ENCODE results near the gene CCK. TPM values are rescaled to one million over a fixed set of nuclear protein-coding genes. Genes with fewer than 3 reads are reported as not detected.
A peak's percentile ranks its signal among the peaks of the same experiment; 100 is the strongest.

CCK gene, protein sequence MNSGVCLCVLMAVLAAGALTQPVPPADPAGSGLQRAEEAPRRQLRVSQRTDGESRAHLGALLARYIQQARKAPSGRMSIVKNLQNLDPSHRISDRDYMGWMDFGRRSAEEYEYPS
- not detected for polyA plus RNA-seq (2013, experiment 1 of 2)
- not detected for polyA plus RNA-seq (2013, experiment 2 of 2)

DNA sequence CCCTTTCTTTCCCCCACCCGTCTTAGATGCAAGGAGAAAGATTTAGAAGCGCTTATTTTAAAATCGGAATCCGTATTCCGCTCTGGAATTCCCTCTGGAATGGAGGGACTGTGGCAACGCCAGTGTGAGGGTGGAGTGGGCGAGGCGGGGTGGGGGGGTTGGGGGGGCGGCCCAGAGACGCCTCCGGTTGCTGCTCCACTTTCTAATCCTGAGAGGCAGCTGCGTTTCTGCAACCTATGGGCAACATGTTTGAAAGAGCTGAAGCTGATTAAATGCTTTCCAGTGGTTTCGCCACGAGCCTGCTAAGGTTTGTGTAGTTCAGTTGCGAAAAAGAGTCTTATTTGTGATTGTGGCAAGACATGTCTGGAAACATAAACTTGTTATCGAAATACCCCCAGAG lies at the start of gene CCK:
Gene CCK (minus strand): TSS at position 101 of the 400 bp plus-strand sequence. CDS start 2,555 bp downstream, outside the sequence.
- H2BK15ac ChIP-seq (ENCODE audit: low read depth, poor library complexity, severe bottlenecking): no peak within 1 kb of the TSS
- H3K18ac ChIP-seq (ENCODE audit: low read depth in 1 of 2, low read length in 2 of 2): no peak within 1 kb of the TSS
- no peak within 1 kb of the TSS for H3K4ac ChIP-seq (ENCODE audit: low read depth in 1 of 2, low read length in 2 of 2)
- no peaks in the 10 kb centered on the region for H3K79me1 ChIP-seq (replicated peaks; ENCODE audit: low read length, poor library complexity, severe bottlenecking)
- H3K27me3 ChIP-seq (ENCODE audit: control insufficient read depth in 1 of 2, insufficient read depth in 1 of 2, low read length in 2 of 2): peaks cover 48 to 66% of the 10 kb centered on the region in 2 experiments
- H3K4me2 ChIP-seq (ENCODE audit: low read length, poor library complexity, severe bottlenecking): no peak within 1 kb of the TSS
- H3K36me3 ChIP-seq (ENCODE audit: control insufficient read depth in 1 of 2, insufficient read depth in 2 of 2, low read depth in 1 of 2, low read length in 2 of 2): no peaks in the 10 kb centered on the region
- no peak for DNase-seq
- no peak within 1 kb of the TSS for H4K91ac ChIP-seq (ENCODE audit: low read length)
- no peak within 1 kb of the TSS for H2BK120ac ChIP-seq (ENCODE audit: low read depth, low read length)
- H3K4me1 ChIP-seq (ENCODE audit: control insufficient read depth, insufficient read depth, low read depth, low read length): peaks cover 6% of the 10 kb centered on the region
- no peak within 1 kb of the TSS for H2AFZ ChIP-seq (ENCODE audit: low read depth, low read length)
- H4K8ac ChIP-seq (ENCODE audit: low read length): peak within 1 kb of the TSS; percentile 13
- no peak within 1 kb of the TSS for H3K27ac ChIP-seq (ENCODE audit: low read length, poor library complexity, severe bottlenecking)
- H3K9me3 ChIP-seq (ENCODE audit: control insufficient read depth, low read length): peaks cover 1% of the 10 kb centered on the region
- H2AK5ac ChIP-seq (ENCODE audit: low read length, severe bottlenecking): no peak within 1 kb of the TSS
- no peak within 1 kb of the TSS for H3K14ac ChIP-seq (ENCODE audit: low read length in 2 of 2)
- H3K4me3 ChIP-seq (ENCODE audit: insufficient read depth in 1 of 2, low read depth in 1 of 2, low read length in 2 of 2): no peak within 1 kb of the TSS
- H2BK12ac ChIP-seq (ENCODE audit: low read length in 2 of 2): no peak within 1 kb of the TSS
- peak within 1 kb of the TSS; percentile 18 for H3K9ac ChIP-seq (ENCODE audit: low read length)
- H3K23ac ChIP-seq (ENCODE audit: low read length in 2 of 2): no peak within 1 kb of the TSS
- 77% methylated on average over 15 of the region's 16 CpGs for WGBS
- peak within 1 kb of the TSS; percentile 3 for H2BK5ac ChIP-seq (ENCODE audit: low read depth, low read length, poor library complexity, severe bottlenecking)

GRCh38 chr3:42314411-42314810 lies 48.4 kb upstream of the CCK start:
- Histone ChIP-seq H2BK12ac (ENCODE audit: low read length in 2 of 2) (no peak overlapping the region), H3K36me3 (ENCODE audit: control insufficient read depth in 1 of 2, insufficient read depth in 2 of 2, low read depth in 1 of 2, low read length in 2 of 2) (no peaks in the 10 kb centered on the region), H2BK15ac (ENCODE audit: low read depth, poor library complexity, severe bottlenecking) (no peak overlapping the region), H3K23ac (ENCODE audit: low read length in 2 of 2) (no peak overlapping the region), H3K4me3 (ENCODE audit: insufficient read depth in 1 of 2, low read depth in 1 of 2, low read length in 2 of 2) (no peak overlapping the region), H3K4me2 (ENCODE audit: low read length, poor library complexity, severe bottlenecking) (no peak overlapping the region), H4K91ac (ENCODE audit: low read length) (no peak overlapping the region), H3K79me1 (replicated peaks; ENCODE audit: low read length, poor library complexity, severe bottlenecking) (no peaks in the 10 kb centered on the region), H3K9me3 (ENCODE audit: control insufficient read depth, low read length) (peaks cover 31% of the 10 kb centered on the region), H2AK5ac (ENCODE audit: low read length, severe bottlenecking) (no peak overlapping the region), H2BK5ac (ENCODE audit: low read depth, low read length, poor library complexity, severe bottlenecking) (no peak overlapping the region), H2AFZ (ENCODE audit: low read depth, low read length) (no peak overlapping the region), H2BK120ac (ENCODE audit: low read depth, low read length) (no peak overlapping the region), H3K9ac (ENCODE audit: low read length) (no peak overlapping the region), H3K27me3 (ENCODE audit: control insufficient read depth in 1 of 2, insufficient read depth in 1 of 2, low read length in 2 of 2) (no peaks in the 10 kb centered on the region), H3K4me1 (ENCODE audit: control insufficient read depth, insufficient read depth, low read depth, low read length) (no peaks in the 10 kb centered on the region), H3K14ac (ENCODE audit: low read length in 2 of 2) (no peak overlapping the region), H3K27ac (ENCODE audit: low read length, poor library complexity, severe bottlenecking) (no peak overlapping the region), H3K4ac (ENCODE audit: low read depth in 1 of 2, low read length in 2 of 2) (no peak overlapping the region), H3K18ac (ENCODE audit: low read depth in 1 of 2, low read length in 2 of 2) (no peak overlapping the region), H4K8ac (ENCODE audit: low read length) (no peak overlapping the region)
- DNase-seq: no peak
- WGBS: 31% methylated on average over 2 of the region's 2 CpGs

GRCh38 chr3:42308651-42309050 lies 42.7 kb upstream of the CCK start:
- Histone ChIP-seq H3K18ac (ENCODE audit: low read depth in 1 of 2, low read length in 2 of 2) (no peak overlapping the region), H3K27me3 (ENCODE audit: control insufficient read depth in 1 of 2, insufficient read depth in 1 of 2, low read length in 2 of 2) (peaks cover 0 to 13% of the 10 kb centered on the region in 2 experiments), H2AFZ (ENCODE audit: low read depth, low read length) (no peak overlapping the region), H2BK12ac (ENCODE audit: low read length in 2 of 2) (no peak overlapping the region), H2BK15ac (ENCODE audit: low read depth, poor library complexity, severe bottlenecking) (no peak overlapping the region), H3K14ac (ENCODE audit: low read length in 2 of 2) (no peak overlapping the region), H2AK5ac (ENCODE audit: low read length, severe bottlenecking) (no peak overlapping the region), H3K27ac (ENCODE audit: low read length, poor library complexity, severe bottlenecking) (no peak overlapping the region), H3K79me1 (replicated peaks; ENCODE audit: low read length, poor library complexity, severe bottlenecking) (no peaks in the 10 kb centered on the region), H3K9me3 (ENCODE audit: control insufficient read depth, low read length) (peaks cover 5% of the 10 kb centered on the region), H3K4ac (ENCODE audit: low read depth in 1 of 2, low read length in 2 of 2) (no peak overlapping the region), H4K91ac (ENCODE audit: low read length) (no peak overlapping the region), H4K8ac (ENCODE audit: low read length) (no peak overlapping the region), H3K4me3 (ENCODE audit: insufficient read depth in 1 of 2, low read depth in 1 of 2, low read length in 2 of 2) (no peak overlapping the region), H3K4me1 (ENCODE audit: control insufficient read depth, insufficient read depth, low read depth, low read length) (no peaks in the 10 kb centered on the region), H3K9ac (ENCODE audit: low read length) (no peak overlapping the region), H3K36me3 (ENCODE audit: control insufficient read depth in 1 of 2, insufficient read depth in 2 of 2, low read depth in 1 of 2, low read length in 2 of 2) (no peaks in the 10 kb centered on the region), H3K4me2 (ENCODE audit: low read length, poor library complexity, severe bottlenecking) (no peak overlapping the region), H2BK5ac (ENCODE audit: low read depth, low read length, poor library complexity, severe bottlenecking) (no peak overlapping the region), H2BK120ac (ENCODE audit: low read depth, low read length) (no peak overlapping the region), H3K23ac (ENCODE audit: low read length in 2 of 2) (no peak overlapping the region)
- WGBS: 43% methylated on average over 1 of the region's 1 CpG
- DNase-seq: no peak

GRCh38 chr3:42306499-42306898 lies 40.5 kb upstream of the CCK start:
- Histone ChIP-seq H3K9me3 (ENCODE audit: control insufficient read depth, low read length) (no peaks in the 10 kb centered on the region), H3K9ac (ENCODE audit: low read length) (no peak overlapping the region), H3K14ac (ENCODE audit: low read length in 2 of 2) (no peak overlapping the region), H3K4me2 (ENCODE audit: low read length, poor library complexity, severe bottlenecking) (no peak overlapping the region), H2BK5ac (ENCODE audit: low read depth, low read length, poor library complexity, severe bottlenecking) (no peak overlapping the region), H4K8ac (ENCODE audit: low read length) (no peak overlapping the region), H3K4me1 (ENCODE audit: control insufficient read depth, insufficient read depth, low read depth, low read length) (no peaks in the 10 kb centered on the region), H3K18ac (ENCODE audit: low read depth in 1 of 2, low read length in 2 of 2) (no peak overlapping the region), H3K79me1 (replicated peaks; ENCODE audit: low read length, poor library complexity, severe bottlenecking) (no peaks in the 10 kb centered on the region), H3K36me3 (ENCODE audit: control insufficient read depth in 1 of 2, insufficient read depth in 2 of 2, low read depth in 1 of 2, low read length in 2 of 2) (no peaks in the 10 kb centered on the region), H4K91ac (ENCODE audit: low read length) (no peak overlapping the region), H2AFZ (ENCODE audit: low read depth, low read length) (no peak overlapping the region), H3K27me3 (ENCODE audit: control insufficient read depth in 1 of 2, insufficient read depth in 1 of 2, low read length in 2 of 2) (peaks cover 0 to 13% of the 10 kb centered on the region in 2 experiments), H2BK12ac (ENCODE audit: low read length in 2 of 2) (no peak overlapping the region), H3K23ac (ENCODE audit: low read length in 2 of 2) (no peak overlapping the region), H3K27ac (ENCODE audit: low read length, poor library complexity, severe bottlenecking) (no peak overlapping the region), H3K4ac (ENCODE audit: low read depth in 1 of 2, low read length in 2 of 2) (no peak overlapping the region), H3K4me3 (ENCODE audit: insufficient read depth in 1 of 2, low read depth in 1 of 2, low read length in 2 of 2) (no peak overlapping the region), H2AK5ac (ENCODE audit: low read length, severe bottlenecking) (no peak overlapping the region), H2BK15ac (ENCODE audit: low read depth, poor library complexity, severe bottlenecking) (no peak overlapping the region), H2BK120ac (ENCODE audit: low read depth, low read length) (no peak overlapping the region)
- no peak for DNase-seq
- WGBS: 20% methylated on average over 1 of the region's 2 CpGs
